Measurements from ENCODE around the gene IZUMO1.
A peak's percentile ranks its signal among the peaks of the same experiment; 100 is the strongest.

The IZUMO1 gene

DNA sequence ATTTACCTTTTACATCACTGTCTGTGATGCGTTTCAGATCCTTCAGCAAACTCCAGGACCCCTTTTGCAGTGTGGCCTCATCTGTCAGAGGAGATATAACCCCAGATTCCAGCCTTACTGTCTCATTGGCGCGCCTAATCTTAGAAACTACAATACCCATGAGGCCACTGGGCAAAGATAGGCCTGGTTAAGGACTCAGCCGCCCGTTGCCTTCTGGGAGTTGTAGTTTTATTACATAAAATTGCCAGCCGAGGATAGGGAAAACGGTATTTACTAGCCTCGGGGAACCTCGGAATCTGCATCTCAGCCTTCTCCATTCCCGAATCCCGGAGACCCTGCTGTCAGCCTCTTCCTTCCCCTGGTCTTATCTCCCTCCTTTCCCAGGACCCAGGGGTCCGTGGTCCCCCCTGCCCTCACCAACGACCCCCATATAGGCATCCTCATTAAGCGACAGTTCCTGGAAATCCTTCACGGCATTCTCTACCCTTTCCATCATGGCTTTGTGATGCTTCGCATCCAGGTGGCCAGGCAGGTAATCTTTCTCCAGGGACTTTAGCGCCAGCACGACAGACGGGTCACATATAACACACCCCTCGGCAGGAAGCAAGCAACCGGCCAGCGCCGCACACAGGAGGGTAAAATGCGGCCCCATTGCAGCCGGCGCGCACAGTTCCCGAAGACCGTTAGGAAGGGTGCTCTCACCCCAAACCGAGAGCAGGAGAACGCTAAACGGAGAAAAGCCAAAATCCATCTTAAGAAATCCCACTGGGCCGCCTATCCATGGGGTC is 1.3 kb downstream of the IZUMO1 start:
- peaks cover 4 to 39% of the 10 kb centered on the region in 2 experiments for H3K27me3 ChIP-seq (ENCODE audit: control insufficient read depth in 1 of 2, insufficient read depth in 1 of 2, low read length in 2 of 2)
- 73% methylated on average over 32 of the region's 33 CpGs for WGBS
- H2BK12ac ChIP-seq (ENCODE audit: low read length in 2 of 2): no peak overlapping the region
- DNase-seq: peak; percentile 67
- no peaks in the 10 kb centered on the region for H3K79me1 ChIP-seq (replicated peaks; ENCODE audit: low read length, poor library complexity, severe bottlenecking)
- no peak overlapping the region for H3K4ac ChIP-seq (ENCODE audit: low read depth in 1 of 2, low read length in 2 of 2)
- no peak overlapping the region for H2BK15ac ChIP-seq (ENCODE audit: low read depth, poor library complexity, severe bottlenecking)
- no peak overlapping the region for H3K14ac ChIP-seq (ENCODE audit: low read length in 2 of 2)
- H3K4me3 ChIP-seq (ENCODE audit: insufficient read depth in 1 of 2, low read depth in 1 of 2, low read length in 2 of 2): no peak overlapping the region
- H4K91ac ChIP-seq (ENCODE audit: low read length): no peak overlapping the region
- H3K36me3 ChIP-seq (ENCODE audit: control insufficient read depth in 1 of 2, insufficient read depth in 2 of 2, low read depth in 1 of 2, low read length in 2 of 2): no peaks in the 10 kb centered on the region
- no peak overlapping the region for H3K27ac ChIP-seq (ENCODE audit: low read length, poor library complexity, severe bottlenecking)
- H4K8ac ChIP-seq (ENCODE audit: low read length): no peak overlapping the region
- H3K23ac ChIP-seq (ENCODE audit: low read length in 2 of 2): no peak overlapping the region
- H3K4me1 ChIP-seq (ENCODE audit: control insufficient read depth, insufficient read depth, low read depth, low read length): peaks cover 9% of the 10 kb centered on the region
- H2AFZ ChIP-seq (ENCODE audit: low read depth, low read length): no peak overlapping the region
- no peaks in the 10 kb centered on the region for H3K9me3 ChIP-seq (ENCODE audit: control insufficient read depth, low read length)
- no peak overlapping the region for H2BK5ac ChIP-seq (ENCODE audit: low read depth, low read length, poor library complexity, severe bottlenecking)
- no peak overlapping the region for H2BK120ac ChIP-seq (ENCODE audit: low read depth, low read length)
- no peak overlapping the region for H3K4me2 ChIP-seq (ENCODE audit: low read length, poor library complexity, severe bottlenecking)
- no peak overlapping the region for H3K18ac ChIP-seq (ENCODE audit: low read depth in 1 of 2, low read length in 2 of 2)
- no peak overlapping the region for H3K9ac ChIP-seq (ENCODE audit: low read length)
- no peak overlapping the region for H2AK5ac ChIP-seq (ENCODE audit: low read length, severe bottlenecking)

DNA sequence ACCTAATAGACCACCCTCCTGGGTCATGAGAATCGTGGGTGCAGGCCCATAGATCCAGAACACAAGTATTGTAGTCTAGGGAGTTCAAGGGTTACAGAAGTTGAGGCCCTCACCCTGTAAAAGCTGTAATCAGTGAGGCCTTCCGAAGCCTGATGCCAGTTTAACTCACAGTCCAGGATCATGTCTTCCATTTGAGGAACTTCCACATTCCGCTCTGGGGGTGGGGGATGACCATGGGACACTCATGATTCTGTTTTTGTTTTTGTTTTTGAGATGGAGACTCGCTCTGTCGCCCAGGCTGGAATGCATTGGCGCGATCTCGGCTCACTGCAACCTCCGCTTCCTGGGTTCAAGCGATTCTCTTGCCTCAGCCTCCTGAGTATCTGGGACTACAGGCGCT is 4.6 kb downstream of the IZUMO1 start:
- Histone ChIP-seq H3K18ac (ENCODE audit: low read depth in 1 of 2, low read length in 2 of 2) (no peak overlapping the region), H3K27ac (ENCODE audit: low read length, poor library complexity, severe bottlenecking) (no peak overlapping the region), H3K4ac (ENCODE audit: low read depth in 1 of 2, low read length in 2 of 2) (no peak overlapping the region), H2BK120ac (ENCODE audit: low read depth, low read length) (no peak overlapping the region), H2AK5ac (ENCODE audit: low read length, severe bottlenecking) (no peak overlapping the region), H3K23ac (ENCODE audit: low read length in 2 of 2) (no peak overlapping the region), H3K4me3 (ENCODE audit: insufficient read depth in 1 of 2, low read depth in 1 of 2, low read length in 2 of 2) (no peak overlapping the region), H4K91ac (ENCODE audit: low read length) (no peak overlapping the region), H3K9me3 (ENCODE audit: control insufficient read depth, low read length) (no peaks in the 10 kb centered on the region), H2BK15ac (ENCODE audit: low read depth, poor library complexity, severe bottlenecking) (no peak overlapping the region), H3K9ac (ENCODE audit: low read length) (no peak overlapping the region), H2BK12ac (ENCODE audit: low read length in 2 of 2) (no peak overlapping the region), H3K4me2 (ENCODE audit: low read length, poor library complexity, severe bottlenecking) (no peak overlapping the region), H3K14ac (ENCODE audit: low read length in 2 of 2) (no peak overlapping the region), H3K4me1 (ENCODE audit: control insufficient read depth, insufficient read depth, low read depth, low read length) (peaks cover 14% of the 10 kb centered on the region), H2BK5ac (ENCODE audit: low read depth, low read length, poor library complexity, severe bottlenecking) (no peak overlapping the region), H3K79me1 (replicated peaks; ENCODE audit: low read length, poor library complexity, severe bottlenecking) (no peaks in the 10 kb centered on the region), H3K36me3 (ENCODE audit: control insufficient read depth in 1 of 2, insufficient read depth in 2 of 2, low read depth in 1 of 2, low read length in 2 of 2) (no peaks in the 10 kb centered on the region), H4K8ac (ENCODE audit: low read length) (no peak overlapping the region), H2AFZ (ENCODE audit: low read depth, low read length) (no peak overlapping the region), H3K27me3 (ENCODE audit: control insufficient read depth in 1 of 2, insufficient read depth in 1 of 2, low read length in 2 of 2) (peaks cover 5 to 47% of the 10 kb centered on the region in 2 experiments)
- no peak for DNase-seq
- 96% methylated on average over 10 of the region's 11 CpGs for WGBS

DNA sequence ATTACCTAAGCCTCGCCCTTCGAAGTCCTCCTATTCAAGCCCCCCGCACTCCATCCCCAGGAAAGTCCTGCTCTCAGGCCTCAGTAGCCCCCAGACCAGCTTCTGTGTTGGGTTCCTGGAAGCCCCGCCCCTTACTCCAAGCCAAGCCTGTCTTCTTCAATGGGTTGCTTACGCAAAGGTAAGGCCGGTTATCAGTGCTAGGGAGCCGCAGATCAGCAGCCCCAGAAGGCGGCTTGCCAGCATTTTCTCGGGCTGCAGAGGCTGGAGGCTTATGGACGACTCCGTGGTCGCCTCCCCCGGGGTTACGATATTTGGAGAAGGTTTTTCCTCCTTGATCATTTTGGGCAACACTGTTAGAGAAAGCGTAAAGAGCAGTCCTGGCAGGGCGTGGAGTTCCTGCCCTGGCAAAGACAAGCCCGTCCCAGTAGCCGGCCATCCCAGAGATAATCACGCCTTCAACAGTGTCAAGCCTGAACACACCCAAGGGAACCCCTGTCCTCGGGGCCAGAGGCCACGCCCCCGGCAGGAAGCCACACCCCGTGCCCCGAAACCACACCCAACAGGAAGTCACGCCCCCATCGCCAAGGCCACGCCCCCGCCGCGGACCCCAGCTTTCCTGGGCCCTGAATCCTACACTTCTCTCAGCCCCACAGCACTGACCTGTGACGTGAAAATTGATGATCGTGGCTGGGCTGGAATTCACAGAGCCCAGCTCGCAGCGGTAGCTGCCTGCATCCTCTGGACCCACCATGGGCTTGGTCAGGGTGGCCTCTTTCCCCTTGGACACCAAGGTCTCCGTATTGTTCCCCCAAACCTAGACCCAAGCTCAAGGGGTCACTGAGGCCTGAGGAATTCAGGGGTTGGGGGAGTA is 5.3 kb downstream of the IZUMO1 start:
- Histone ChIP-seq H2BK5ac (ENCODE audit: low read depth, low read length, poor library complexity, severe bottlenecking) (no peak overlapping the region), H3K27me3 (ENCODE audit: control insufficient read depth in 1 of 2, insufficient read depth in 1 of 2, low read length in 2 of 2) (peaks cover 5 to 48% of the 10 kb centered on the region in 2 experiments), H3K4me3 (ENCODE audit: insufficient read depth in 1 of 2, low read depth in 1 of 2, low read length in 2 of 2) (no peak overlapping the region), H3K18ac (ENCODE audit: low read depth in 1 of 2, low read length in 2 of 2) (no peak overlapping the region), H3K9me3 (ENCODE audit: control insufficient read depth, low read length) (no peaks in the 10 kb centered on the region), H2BK120ac (ENCODE audit: low read depth, low read length) (no peak overlapping the region), H3K9ac (ENCODE audit: low read length) (no peak overlapping the region), H3K4ac (ENCODE audit: low read depth in 1 of 2, low read length in 2 of 2) (no peak overlapping the region), H3K79me1 (replicated peaks; ENCODE audit: low read length, poor library complexity, severe bottlenecking) (no peaks in the 10 kb centered on the region), H3K4me1 (ENCODE audit: control insufficient read depth, insufficient read depth, low read depth, low read length) (peaks cover 14% of the 10 kb centered on the region), H3K36me3 (ENCODE audit: control insufficient read depth in 1 of 2, insufficient read depth in 2 of 2, low read depth in 1 of 2, low read length in 2 of 2) (no peaks in the 10 kb centered on the region), H3K23ac (ENCODE audit: low read length in 2 of 2) (no peak overlapping the region), H2BK12ac (ENCODE audit: low read length in 2 of 2) (no peak overlapping the region), H3K14ac (ENCODE audit: low read length in 2 of 2) (no peak overlapping the region), H2BK15ac (ENCODE audit: low read depth, poor library complexity, severe bottlenecking) (no peak overlapping the region), H2AFZ (ENCODE audit: low read depth, low read length) (no peak overlapping the region), H4K8ac (ENCODE audit: low read length) (no peak overlapping the region), H3K4me2 (ENCODE audit: low read length, poor library complexity, severe bottlenecking) (no peak overlapping the region), H2AK5ac (ENCODE audit: low read length, severe bottlenecking) (no peak overlapping the region), H4K91ac (ENCODE audit: low read length) (no peak overlapping the region), H3K27ac (ENCODE audit: low read length, poor library complexity, severe bottlenecking) (no peak overlapping the region)
- 57% methylated on average over 34 of the region's 35 CpGs for WGBS
- no peak for DNase-seq

Data from mesenchymal stem cell (in vitro differentiated cells and primary cell).